Glutamatergic neuron (in vitro differentiated cells): ENCODE measurements around the gene RAB31. TPM values are rescaled to one million over a fixed set of nuclear protein-coding genes. Genes with fewer than 3 reads are reported as not detected.

ENCODE experiments used
- DNase-seq: peaks from one replicate; pipeline ENCODE4 v3.0.0; 2022
- H3K27ac Mint-ChIP-seq: one replicate; pipeline ENCODE4 v1.8.0; 2020; ENCODE audit warnings: mild to moderate bottlenecking, mixed read lengths, inconsistent platforms; ENCODE audit not compliant: unreplicated experiment
- H3K27me3 Mint-ChIP-seq: one replicate; pipeline ENCODE4 v1.8.0; 2020; ENCODE audit warnings: mild to moderate bottlenecking, moderate library complexity, mixed read lengths, inconsistent platforms; ENCODE audit not compliant: unreplicated experiment
- H3K36me3 Mint-ChIP-seq: one replicate; pipeline ENCODE4 v1.8.0; 2020; ENCODE audit warnings: mild to moderate bottlenecking, mixed read lengths, inconsistent platforms; ENCODE audit not compliant: unreplicated experiment
- H3K4me1 Mint-ChIP-seq: one replicate; pipeline ENCODE4 v1.8.0; 2020; ENCODE audit warnings: mild to moderate bottlenecking, low read depth, mixed read lengths, inconsistent platforms; ENCODE audit not compliant: unreplicated experiment
- H3K4me3 Mint-ChIP-seq: one replicate; pipeline ENCODE4 v1.8.0; 2020; ENCODE audit warnings: mild to moderate bottlenecking, mixed read lengths, inconsistent platforms; ENCODE audit not compliant: unreplicated experiment
- H3K9me3 Mint-ChIP-seq: one replicate; pipeline ENCODE4 v1.8.0; 2020; ENCODE audit warnings: mild to moderate bottlenecking, moderate library complexity, mixed read lengths, inconsistent platforms; ENCODE audit not compliant: unreplicated experiment
- CTCF ChIP-seq: fragments of 200-600 bp; sonication (generic); IDR thresholded peaks from one replicate; pipeline ENCODE4 v1.5.0; 2021; ENCODE audit not compliant: partially characterized antibody, unreplicated experiment
- total RNA-seq: library from RNA; stranded (reverse); fragmentation: NEBNext Ultra II Directional; extraction: Animal tissue kit (Norgen Biotek cat#: 25700); gene quantifications from one replicate; pipeline ENCODE4 v1.2.1, GENCODE V29; 2021; ENCODE audit not compliant: unreplicated experiment

Gene RAB31
- total RNA-seq, 1 donor from 2014 or later: 4.1 TPM

GRCh38 chr18:9831723-9832199 lies 123.7 kb downstream of the RAB31 start:
- H3K4me1 Mint-ChIP-seq: peaks cover 15% of the 10 kb centered on the region

GRCh38 chr18:9832871-9833270 lies 124.8 kb downstream of the RAB31 start:
- Mint-ChIP-seq H3K27ac (no peak overlapping the region), H3K4me3 (no peak overlapping the region), H3K36me3 (peaks cover 9% of the 10 kb centered on the region), H3K27me3 (peaks cover 2% of the 10 kb centered on the region), H3K4me1 (peaks cover 15% of the 10 kb centered on the region), H3K9me3 (no peaks in the 10 kb centered on the region)
- no peak for DNase-seq
- no peak for TF ChIP-seq CTCF

More at GRCh38 chr18:9831723-9832199, 123.7 kb downstream of the RAB31 start:
- H3K9me3 Mint-ChIP-seq: no peaks in the 10 kb centered on the region
- no peak overlapping the region for H3K27ac Mint-ChIP-seq
- peaks cover 7% of the 10 kb centered on the region for H3K36me3 Mint-ChIP-seq
- H3K4me3 Mint-ChIP-seq: no peak overlapping the region
- peaks cover 2% of the 10 kb centered on the region for H3K27me3 Mint-ChIP-seq
- DNase-seq: no peak
- TF ChIP-seq CTCF: no peak

- Mint-ChIP-seq H3K27me3 (peaks cover 6% of the 10 kb centered on the region), H3K4me1 (peaks cover 15% of the 10 kb centered on the region), H3K36me3 (peaks cover 22% of the 10 kb centered on the region), H3K4me3 (no peak overlapping the region), H3K9me3 (peaks cover 3% of the 10 kb centered on the region), H3K27ac (no peak overlapping the region)
- TF ChIP-seq CTCF: no peak
- DNase-seq: no peak
Observed at GRCh38 chr18:9834551-9834950, 126.5 kb downstream of the RAB31 start.

- H3K27me3 Mint-ChIP-seq: peaks cover 6% of the 10 kb centered on the region
- H3K4me1 Mint-ChIP-seq: peaks cover 15% of the 10 kb centered on the region
- TF ChIP-seq CTCF: no peak
- no peak for DNase-seq
- no peak overlapping the region for H3K27ac Mint-ChIP-seq
- peaks cover 22% of the 10 kb centered on the region for H3K36me3 Mint-ChIP-seq
- peaks cover 3% of the 10 kb centered on the region for H3K9me3 Mint-ChIP-seq
- no peak overlapping the region for H3K4me3 Mint-ChIP-seq
Observed at GRCh38 chr18:9835113-9835755, 127.1 kb downstream of the RAB31 start.

- no peak overlapping the region for H3K4me3 Mint-ChIP-seq
- peaks cover 15% of the 10 kb centered on the region for H3K4me1 Mint-ChIP-seq
- peaks cover 3% of the 10 kb centered on the region for H3K9me3 Mint-ChIP-seq
- no peak overlapping the region for H3K27ac Mint-ChIP-seq
- DNase-seq: no peak
- peaks cover 22% of the 10 kb centered on the region for H3K36me3 Mint-ChIP-seq
- TF ChIP-seq CTCF: no peak
- H3K27me3 Mint-ChIP-seq: peaks cover 6% of the 10 kb centered on the region
Observed at GRCh38 chr18:9835825-9836224, 127.7 kb downstream of the RAB31 start.
